ENCODE data around the gene PRKAR2B. TPM values are rescaled to one million over a fixed set of nuclear protein-coding genes. Genes with fewer than 3 reads are reported as not detected.

The PRKAR2B gene
- total RNA-seq, 3 donors from 2014 or later (not counting 1 experiment from before 2014, with no cell fraction given) = 2.1 to 14.3 (median 4.0) TPM

GRCh38 chr7:107057474-107057833 lies 12.9 kb downstream of the PRKAR2B start:
- H3K9me3 ChIP-seq (ENCODE audit: control insufficient read depth, insufficient read depth, low read length) = no peaks in the 10 kb centered on the region
- intact Hi-C loops (cut with micrococcal nuclease) = no loop called here
- peaks cover 3% of the 10 kb centered on the region for H3K27me3 ChIP-seq (ENCODE audit: control insufficient read depth, insufficient read depth, low read length)
- H3K4me3 Mint-ChIP-seq = no peak overlapping the region
- H3K36me3 Mint-ChIP-seq = no peaks in the 10 kb centered on the region
- no peaks in the 10 kb centered on the region for H3K9me3 Mint-ChIP-seq
- no peak for ATAC-seq
- H3K4me1 ChIP-seq (ENCODE audit: control insufficient read depth, insufficient read depth, low read length) = no peaks in the 10 kb centered on the region
- no peak overlapping the region for H3K4me3 ChIP-seq (ENCODE audit: low read length)
- no peaks in the 10 kb centered on the region for H3K4me1 Mint-ChIP-seq
- no peaks in the 10 kb centered on the region for H3K36me3 ChIP-seq (ENCODE audit: control insufficient read depth, insufficient read depth, low read length)
- DNase-seq = no peak
- TF ChIP-seq CTCF (IDR thresholded peaks at IDR 0.05) = no peak
- no peak overlapping the region for H3K27ac Mint-ChIP-seq
- H3K27ac ChIP-seq (ENCODE audit: low read length) = no peak overlapping the region
- H3K27me3 Mint-ChIP-seq (ENCODE audit: low read depth in 2 of 2) = peaks cover 5 to 15% of the 10 kb centered on the region in 2 donors
- WGBS (ENCODE audit: insufficient coverage) = 100% methylated on average over 1 of the region's 3 CpGs

GRCh38 chr7:107059468-107059867 lies 15.0 kb downstream of the PRKAR2B start:
- Histone ChIP-seq H3K27me3 (ENCODE audit: control insufficient read depth, insufficient read depth, low read length) (peaks cover 3% of the 10 kb centered on the region), H3K9me3 (ENCODE audit: control insufficient read depth, insufficient read depth, low read length) (no peaks in the 10 kb centered on the region), H3K4me3 (ENCODE audit: low read length) (no peak overlapping the region), H3K4me1 (ENCODE audit: control insufficient read depth, insufficient read depth, low read length) (no peaks in the 10 kb centered on the region), H3K27ac (ENCODE audit: low read length) (no peak overlapping the region), H3K36me3 (ENCODE audit: control insufficient read depth, insufficient read depth, low read length) (no peaks in the 10 kb centered on the region)
- Mint-ChIP-seq H3K27ac (no peak overlapping the region), H3K27me3 (ENCODE audit: low read depth in 2 of 2) (peaks cover 5 to 15% of the 10 kb centered on the region in 2 donors), H3K9me3 (no peaks in the 10 kb centered on the region), H3K4me1 (no peaks in the 10 kb centered on the region), H3K4me3 (no peak overlapping the region), H3K36me3 (no peaks in the 10 kb centered on the region)
- no peak for TF ChIP-seq CTCF (IDR thresholded peaks at IDR 0.05)
- no peak for ATAC-seq
- intact Hi-C loops (cut with micrococcal nuclease) = no loop called here
- DNase-seq = no peak

- Histone ChIP-seq H3K4me1 (ENCODE audit: control insufficient read depth, insufficient read depth, low read length) (no peaks in the 10 kb centered on the region), H3K27ac (ENCODE audit: low read length) (no peak overlapping the region), H3K4me3 (ENCODE audit: low read length) (no peak overlapping the region), H3K36me3 (ENCODE audit: control insufficient read depth, insufficient read depth, low read length) (no peaks in the 10 kb centered on the region), H3K27me3 (ENCODE audit: control insufficient read depth, insufficient read depth, low read length) (peaks cover 3% of the 10 kb centered on the region), H3K9me3 (ENCODE audit: control insufficient read depth, insufficient read depth, low read length) (no peaks in the 10 kb centered on the region)
- TF ChIP-seq CTCF (IDR thresholded peaks at IDR 0.05) = no peak
- intact Hi-C loops (cut with micrococcal nuclease) = no loop called here
- 96% methylated on average over 5 of the region's 8 CpGs for WGBS (ENCODE audit: insufficient coverage)
- Mint-ChIP-seq H3K36me3 (no peaks in the 10 kb centered on the region), H3K9me3 (no peaks in the 10 kb centered on the region), H3K4me3 (no peak overlapping the region), H3K4me1 (no peaks in the 10 kb centered on the region), H3K27me3 (ENCODE audit: low read depth in 2 of 2) (peaks cover 0 to 29% of the 10 kb centered on the region in 2 donors), H3K27ac (no peak overlapping the region)
- DNase-seq = no peak
- ATAC-seq = no peak
Observed at GRCh38 chr7:107063245-107064120, 19.0 kb downstream of the PRKAR2B start.

GRCh38 chr7:107064255-107064654 lies 19.8 kb downstream of the PRKAR2B start:
- intact Hi-C loops (cut with micrococcal nuclease) = no loop called here
- Mint-ChIP-seq H3K9me3 (no peaks in the 10 kb centered on the region), H3K4me1 (no peaks in the 10 kb centered on the region), H3K27me3 (ENCODE audit: low read depth in 2 of 2) (peaks cover 0 to 29% of the 10 kb centered on the region in 2 donors), H3K36me3 (no peaks in the 10 kb centered on the region), H3K4me3 (no peak overlapping the region), H3K27ac (no peak overlapping the region)
- WGBS (ENCODE audit: insufficient coverage) = 86% methylated on average over 7 of the region's 7 CpGs
- Histone ChIP-seq H3K27me3 (ENCODE audit: control insufficient read depth, insufficient read depth, low read length) (peaks cover 3% of the 10 kb centered on the region), H3K4me3 (ENCODE audit: low read length) (no peak overlapping the region), H3K9me3 (ENCODE audit: control insufficient read depth, insufficient read depth, low read length) (no peaks in the 10 kb centered on the region), H3K4me1 (ENCODE audit: control insufficient read depth, insufficient read depth, low read length) (no peaks in the 10 kb centered on the region), H3K36me3 (ENCODE audit: control insufficient read depth, insufficient read depth, low read length) (no peaks in the 10 kb centered on the region), H3K27ac (ENCODE audit: low read length) (no peak overlapping the region)
- no peak for ATAC-seq
- no peak for TF ChIP-seq CTCF (IDR thresholded peaks at IDR 0.05)
- DNase-seq = no peak
